ENCODE results near the gene IL21.

Gene IL21

DNA sequence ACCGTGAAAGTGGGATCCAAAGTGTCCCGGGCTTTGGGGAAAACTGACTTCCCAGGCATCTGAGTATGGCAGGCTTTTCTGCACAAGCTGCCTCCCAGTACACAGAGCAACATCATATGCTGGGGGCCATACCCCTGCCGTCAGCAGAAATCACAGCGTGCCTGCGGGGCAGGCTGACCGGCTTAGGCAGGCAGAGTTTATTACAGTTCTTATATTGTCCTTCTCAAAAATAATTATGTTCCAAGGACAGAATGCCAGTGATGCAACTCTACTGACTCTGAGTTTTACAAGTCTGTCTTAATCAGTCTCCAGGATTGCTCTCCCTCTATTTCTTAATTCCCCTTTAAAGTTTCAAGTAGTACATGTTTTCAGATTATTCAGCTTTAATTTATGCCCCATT lies 37.0 kb downstream of the IL21 start:
- H4K20me1 ChIP-seq (ENCODE audit: insufficient read depth, low read length): no peaks in the 10 kb centered on the region
- H3K27ac ChIP-seq (ENCODE audit: low read length): peak overlapping the region; percentile 66; the same call in 1 of the 2 replicates
- H3K4me3 ChIP-seq (ENCODE audit: low read length): 0 out of 2 replicates have a peak overlapping the region, but pooled peaks have one; percentile 5
- H3F3A ChIP-seq (ENCODE audit: insufficient read depth, low read length): peaks cover 17% of the 10 kb centered on the region
- no peaks in the 10 kb centered on the region for H3K9me2 ChIP-seq (replicated peaks; ENCODE audit: insufficient read depth, low read length)
- H2AFZ ChIP-seq (ENCODE audit: low read length): peak overlapping the region; percentile 29
- H3K27me3 ChIP-seq (replicated peaks; ENCODE audit: insufficient read depth, low read length): no peaks in the 10 kb centered on the region
- DNase-seq: no peak
- no peaks in the 10 kb centered on the region for H3K79me2 ChIP-seq (ENCODE audit: low read length)
- H3K9me3 ChIP-seq (replicated peaks; ENCODE audit: insufficient read depth, low read length): no peaks in the 10 kb centered on the region
- H3K4me2 ChIP-seq (ENCODE audit: low read depth, low read length): peak overlapping the region; percentile 59
- no peaks in the 10 kb centered on the region for H3K36me3 ChIP-seq (replicated peaks; ENCODE audit: insufficient read depth, low read length)
- H3K9ac ChIP-seq (ENCODE audit: low read length): peak overlapping the region; percentile 3; the same call in 1 of the 2 replicates
- TF ChIP-seq EZH2phosphoT487 (IDR thresholded peaks at IDR 0.05; ENCODE audit: low read length) (no peak), EZH2 (optimal IDR thresholded peaks at IDR 0.05; ENCODE audit: low read depth, low read length) (no peak)
- TF ChIP-seq, protein P1, sequence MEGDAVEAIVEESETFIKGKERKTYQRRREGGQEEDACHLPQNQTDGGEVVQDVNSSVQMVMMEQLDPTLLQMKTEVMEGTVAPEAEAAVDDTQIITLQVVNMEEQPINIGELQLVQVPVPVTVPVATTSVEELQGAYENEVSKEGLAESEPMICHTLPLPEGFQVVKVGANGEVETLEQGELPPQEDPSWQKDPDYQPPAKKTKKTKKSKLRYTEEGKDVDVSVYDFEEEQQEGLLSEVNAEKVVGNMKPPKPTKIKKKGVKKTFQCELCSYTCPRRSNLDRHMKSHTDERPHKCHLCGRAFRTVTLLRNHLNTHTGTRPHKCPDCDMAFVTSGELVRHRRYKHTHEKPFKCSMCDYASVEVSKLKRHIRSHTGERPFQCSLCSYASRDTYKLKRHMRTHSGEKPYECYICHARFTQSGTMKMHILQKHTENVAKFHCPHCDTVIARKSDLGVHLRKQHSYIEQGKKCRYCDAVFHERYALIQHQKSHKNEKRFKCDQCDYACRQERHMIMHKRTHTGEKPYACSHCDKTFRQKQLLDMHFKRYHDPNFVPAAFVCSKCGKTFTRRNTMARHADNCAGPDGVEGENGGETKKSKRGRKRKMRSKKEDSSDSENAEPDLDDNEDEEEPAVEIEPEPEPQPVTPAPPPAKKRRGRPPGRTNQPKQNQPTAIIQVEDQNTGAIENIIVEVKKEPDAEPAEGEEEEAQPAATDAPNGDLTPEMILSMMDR (IDR thresholded peaks at IDR 0.05; ENCODE audit: low read length): no peak
- peaks cover 30% of the 10 kb centered on the region for H3K4me1 ChIP-seq (ENCODE audit: low read length)

DNA sequence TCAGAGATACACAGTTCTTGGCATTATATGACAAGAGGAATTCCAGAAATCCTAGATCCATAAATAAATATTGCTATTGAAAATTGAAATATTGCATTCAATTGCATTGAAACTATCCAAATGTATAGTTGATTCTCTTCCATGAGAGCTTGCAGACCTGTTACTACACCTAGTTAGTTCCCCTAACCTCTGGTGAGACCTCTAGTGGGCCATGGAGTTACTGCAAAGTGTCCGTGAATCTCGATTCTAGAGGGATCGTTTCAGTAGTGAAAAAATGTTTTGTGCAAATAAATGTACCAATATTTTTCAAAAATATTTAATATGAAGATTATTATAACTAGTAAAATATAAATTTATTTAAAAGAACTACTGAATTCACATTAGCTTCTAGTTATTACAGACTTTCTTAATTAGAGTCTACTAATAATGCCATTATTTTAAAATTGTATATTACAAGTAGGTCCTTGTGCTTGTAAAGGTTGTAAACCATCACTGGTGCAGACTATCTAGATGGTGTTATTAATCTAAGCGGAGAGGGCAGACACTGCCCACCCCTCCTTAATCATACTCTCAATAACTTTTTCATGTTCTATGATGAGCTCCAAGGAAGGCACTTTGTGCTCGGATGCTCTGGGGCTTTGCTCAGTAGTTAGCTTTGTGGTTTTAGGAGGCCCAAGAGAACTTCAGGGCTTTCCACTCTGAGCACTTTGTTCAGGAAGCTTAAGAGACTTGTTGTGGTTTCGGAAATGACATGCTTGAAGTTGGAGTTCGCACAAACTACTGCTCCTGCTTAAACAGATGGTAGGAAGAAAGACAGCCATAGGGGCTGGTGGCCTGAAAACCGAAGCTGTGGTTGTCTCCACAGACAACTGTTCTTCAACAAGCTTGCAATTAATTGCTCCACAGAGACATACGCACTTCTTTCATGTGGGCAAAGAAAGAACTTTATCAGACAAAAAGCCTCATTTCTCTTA lies 42.8 kb downstream of the IL21 start:
- Histone ChIP-seq H3K36me3 (replicated peaks; ENCODE audit: insufficient read depth, low read length) (no peaks in the 10 kb centered on the region), H3K9me2 (replicated peaks; ENCODE audit: insufficient read depth, low read length) (no peaks in the 10 kb centered on the region), H4K20me1 (ENCODE audit: insufficient read depth, low read length) (no peaks in the 10 kb centered on the region), H3K27ac (ENCODE audit: low read length) (peak overlapping the region; percentile 84), H3K27me3 (replicated peaks; ENCODE audit: insufficient read depth, low read length) (no peaks in the 10 kb centered on the region), H3K9ac (ENCODE audit: low read length) (peak overlapping the region; percentile 51), H3K4me2 (ENCODE audit: low read depth, low read length) (peak overlapping the region; percentile 66), H3F3A (ENCODE audit: insufficient read depth, low read length) (peaks cover 14% of the 10 kb centered on the region), H3K79me2 (ENCODE audit: low read length) (no peaks in the 10 kb centered on the region), H3K4me1 (ENCODE audit: low read length) (peaks cover 17% of the 10 kb centered on the region), H3K9me3 (replicated peaks; ENCODE audit: insufficient read depth, low read length) (no peaks in the 10 kb centered on the region), H3K4me3 (ENCODE audit: low read length) (peak overlapping the region; percentile 47), H2AFZ (ENCODE audit: low read length) (peak overlapping the region; percentile 68)
- peak; percentile 84 for DNase-seq
- TF ChIP-seq EZH2 (optimal IDR thresholded peaks at IDR 0.05; ENCODE audit: low read depth, low read length) (no peak), EZH2phosphoT487 (IDR thresholded peaks at IDR 0.05; ENCODE audit: low read length) (no peak)
- TF ChIP-seq, protein P1 (IDR thresholded peaks at IDR 0.05; ENCODE audit: low read length): peak; percentile 72

DNA sequence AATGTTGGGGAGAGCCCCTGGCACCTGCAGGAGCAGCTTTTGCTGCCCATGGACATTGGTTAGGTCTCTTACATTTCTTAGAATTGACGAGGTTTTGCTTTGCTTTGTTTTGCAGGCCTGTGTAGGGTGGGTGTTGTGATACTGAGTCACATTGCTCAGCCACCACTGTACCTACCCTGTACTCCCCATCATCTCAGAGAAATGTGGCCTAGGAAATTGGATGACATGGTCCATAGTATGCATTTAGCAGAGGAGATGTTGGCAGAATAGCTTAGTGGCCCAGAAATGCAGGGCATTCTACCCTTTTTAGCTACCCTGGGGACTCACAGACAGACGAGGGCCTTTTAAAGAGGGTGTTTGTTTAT lies 43.7 kb downstream of the IL21 start:
- H3K9ac ChIP-seq (ENCODE audit: low read length): no peak overlapping the region
- H3K9me2 ChIP-seq (replicated peaks; ENCODE audit: insufficient read depth, low read length): no peaks in the 10 kb centered on the region
- H3K27me3 ChIP-seq (replicated peaks; ENCODE audit: insufficient read depth, low read length): no peaks in the 10 kb centered on the region

More for the DNA sequence above, 43.7 kb downstream of the IL21 start:
- no peaks in the 10 kb centered on the region for H3K9me3 ChIP-seq (replicated peaks; ENCODE audit: insufficient read depth, low read length)
- DNase-seq: no peak
- H3K4me2 ChIP-seq (ENCODE audit: low read depth, low read length): no peak overlapping the region
- no peak overlapping the region for H2AFZ ChIP-seq (ENCODE audit: low read length)
- TF ChIP-seq EZH2 (optimal IDR thresholded peaks at IDR 0.05; ENCODE audit: low read depth, low read length) (no peak), EZH2phosphoT487 (IDR thresholded peaks at IDR 0.05; ENCODE audit: low read length) (no peak)
- no peaks in the 10 kb centered on the region for H3K79me2 ChIP-seq (ENCODE audit: low read length)
- no peaks in the 10 kb centered on the region for H4K20me1 ChIP-seq (ENCODE audit: insufficient read depth, low read length)
- H3K4me3 ChIP-seq (ENCODE audit: low read length): no peak overlapping the region
- peaks cover 14% of the 10 kb centered on the region for H3F3A ChIP-seq (ENCODE audit: insufficient read depth, low read length)
- H3K27ac ChIP-seq (ENCODE audit: low read length): no peak overlapping the region
- no peaks in the 10 kb centered on the region for H3K36me3 ChIP-seq (replicated peaks; ENCODE audit: insufficient read depth, low read length)
- H3K4me1 ChIP-seq (ENCODE audit: low read length): peaks cover 14% of the 10 kb centered on the region
